Caco-2 (cell line): ENCODE results near the gene PHF14. TPM values are rescaled to one million over a fixed set of nuclear protein-coding genes. Genes with fewer than 3 reads are reported as not detected.

Source experiments
- BruUV-seq: library from RNA; stranded (reverse); fragments of 400-500 nt; replicated peaks from 2 replicates; lab custom pipeline; 2021; lab: Mats Ljungman, UMichigan
- CTCF ChIA-PET: fragments of 300-600 bp; sonication (Branson Sonifier 250); formaldehyde crosslinking; loops from one replicate; lab custom pipeline; 2022; ENCODE audit warnings: antibody characterized with exemption; lab: Charles Lee
- POLR2A ChIA-PET: fragments of 300-600 bp; sonication (Branson Sonifier 250); formaldehyde crosslinking; loops from one replicate; lab custom pipeline; 2022; ENCODE audit warnings: antibody characterized with exemption; lab: Charles Lee
- DNase-seq, 2 experiments: peaks; one replicate each; pipeline versions ENCODE4 v3.0.0 to v3.0.0-alpha.2; 2020 to 2022
- H3K27me3 ChIP-seq: replicated peaks from 2 replicates; pipeline ENCODE4 v1.6.0; 2011; ENCODE audit warnings: low read length; ENCODE audit not compliant: control insufficient read depth, insufficient read depth
- H3K36me3 ChIP-seq: 2 replicates; pipeline ENCODE4 v1.5.1; 2011; ENCODE audit warnings: low read length; ENCODE audit not compliant: control insufficient read depth, insufficient read depth
- H3K4me1 ChIP-seq: fragments of 250-450 bp; sonication (Bioruptor Pico); 2 replicates; pipeline ENCODE4 v1.5.1; 2020; ENCODE audit warnings: mild to moderate bottlenecking
- H3K4me3 ChIP-seq: 2 replicates; pipeline ENCODE4 v1.5.1; 2011; ENCODE audit warnings: low read depth, mild to moderate bottlenecking, control low read depth, low read length
- H3K9me3 ChIP-seq: fragments of 250-450 bp; sonication (Bioruptor Pico); 2 replicates; pipeline ENCODE4 v1.5.1; 2020; ENCODE audit warnings: mild to moderate bottlenecking, moderate library complexity
- H3K27ac Mint-ChIP-seq: one replicate; pipeline ENCODE4 v1.8.0; 2022; ENCODE audit warnings: mixed read lengths; ENCODE audit not compliant: unreplicated experiment
- H3K27me3 Mint-ChIP-seq: one replicate; pipeline ENCODE4 v1.8.0; 2022; ENCODE audit warnings: mixed read lengths; ENCODE audit not compliant: insufficient read depth, unreplicated experiment
- H3K36me3 Mint-ChIP-seq: one replicate; pipeline ENCODE4 v1.8.0; 2022; ENCODE audit warnings: mild to moderate bottlenecking, mixed read lengths; ENCODE audit not compliant: insufficient read depth, unreplicated experiment
- H3K4me1 Mint-ChIP-seq: one replicate; pipeline ENCODE4 v1.8.0; 2022; ENCODE audit warnings: low read depth, mixed read lengths; ENCODE audit not compliant: unreplicated experiment
- H3K4me3 Mint-ChIP-seq: one replicate; pipeline ENCODE4 v1.8.0; 2022; ENCODE audit warnings: mild to moderate bottlenecking, moderate library complexity, mixed read lengths; ENCODE audit not compliant: unreplicated experiment
- H3K9me3 Mint-ChIP-seq: one replicate; pipeline ENCODE4 v1.8.0; 2022; ENCODE audit warnings: mixed read lengths; ENCODE audit not compliant: unreplicated experiment
- intact Hi-C: fragments of 100-400 bp; cut with micrococcal nuclease; formaldehyde crosslinking; loops from one replicate; pipeline ENCODE4 v1.10.0; 2022; ENCODE audit not compliant: unreplicated experiment
- total RNA-seq: library from RNA; stranded (reverse); gene quantifications from 2 replicates; pipeline ENCODE4 v1.2.3, GENCODE V29; 2022
- TF ChIP-seq, protein P1 (sequence below), 2 experiments: fragments of 200-600 bp in 1 of 2; IDR thresholded peaks; 1 replicate in 1 of 2; 2 replicates in 1 of 2; pipeline versions ENCODE4 v1.5.1 to v1.8.0; 2011 to 2022; ENCODE audit warnings: antibody characterized with exemption in 1 of 2, control low read depth in 1 of 2, inconsistent platforms in 1 of 2, low read depth in 1 of 2, low read length in 1 of 2, mild to moderate bottlenecking in 1 of 2, moderate library complexity in 1 of 2; ENCODE audit not compliant: insufficient read depth in 1 of 2, severe bottlenecking in 1 of 2, unreplicated experiment in 1 of 2

The PHF14 gene
- total RNA-seq, 1 experiment from 2014 or later = 40.6 TPM

GRCh38 chr7:11005202-11005601, 31.5 kb downstream of the PHF14 start:
- peaks cover 19% of the 10 kb centered on the region for H3K36me3 Mint-ChIP-seq
- H3K9me3 ChIP-seq = no peaks in the 10 kb centered on the region
- TF ChIP-seq, protein P1, sequence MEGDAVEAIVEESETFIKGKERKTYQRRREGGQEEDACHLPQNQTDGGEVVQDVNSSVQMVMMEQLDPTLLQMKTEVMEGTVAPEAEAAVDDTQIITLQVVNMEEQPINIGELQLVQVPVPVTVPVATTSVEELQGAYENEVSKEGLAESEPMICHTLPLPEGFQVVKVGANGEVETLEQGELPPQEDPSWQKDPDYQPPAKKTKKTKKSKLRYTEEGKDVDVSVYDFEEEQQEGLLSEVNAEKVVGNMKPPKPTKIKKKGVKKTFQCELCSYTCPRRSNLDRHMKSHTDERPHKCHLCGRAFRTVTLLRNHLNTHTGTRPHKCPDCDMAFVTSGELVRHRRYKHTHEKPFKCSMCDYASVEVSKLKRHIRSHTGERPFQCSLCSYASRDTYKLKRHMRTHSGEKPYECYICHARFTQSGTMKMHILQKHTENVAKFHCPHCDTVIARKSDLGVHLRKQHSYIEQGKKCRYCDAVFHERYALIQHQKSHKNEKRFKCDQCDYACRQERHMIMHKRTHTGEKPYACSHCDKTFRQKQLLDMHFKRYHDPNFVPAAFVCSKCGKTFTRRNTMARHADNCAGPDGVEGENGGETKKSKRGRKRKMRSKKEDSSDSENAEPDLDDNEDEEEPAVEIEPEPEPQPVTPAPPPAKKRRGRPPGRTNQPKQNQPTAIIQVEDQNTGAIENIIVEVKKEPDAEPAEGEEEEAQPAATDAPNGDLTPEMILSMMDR (IDR thresholded peaks at IDR 0.05; ENCODE audit: insufficient read depth in 1 of 2, low read depth in 1 of 2, low read length in 1 of 2, severe bottlenecking in 1 of 2, unreplicated experiment in 1 of 2) = no peak
- ChIA-PET CTCF (no interaction called here), POLR2A (no interaction called here)
- DNase-seq = no peak
- no peak overlapping the region for H3K4me3 ChIP-seq
- BruUV-seq = no TSS peak
- H3K27me3 ChIP-seq = no peaks in the 10 kb centered on the region
- intact Hi-C loops = no loop called here
- no peaks in the 10 kb centered on the region for H3K4me1 Mint-ChIP-seq
- H3K9me3 Mint-ChIP-seq = no peaks in the 10 kb centered on the region
- no peak overlapping the region for H3K4me3 Mint-ChIP-seq
- no peaks in the 10 kb centered on the region for H3K27me3 Mint-ChIP-seq
- no peaks in the 10 kb centered on the region for H3K36me3 ChIP-seq
- no peak overlapping the region for H3K27ac Mint-ChIP-seq
- no peaks in the 10 kb centered on the region for H3K4me1 ChIP-seq

DNA sequence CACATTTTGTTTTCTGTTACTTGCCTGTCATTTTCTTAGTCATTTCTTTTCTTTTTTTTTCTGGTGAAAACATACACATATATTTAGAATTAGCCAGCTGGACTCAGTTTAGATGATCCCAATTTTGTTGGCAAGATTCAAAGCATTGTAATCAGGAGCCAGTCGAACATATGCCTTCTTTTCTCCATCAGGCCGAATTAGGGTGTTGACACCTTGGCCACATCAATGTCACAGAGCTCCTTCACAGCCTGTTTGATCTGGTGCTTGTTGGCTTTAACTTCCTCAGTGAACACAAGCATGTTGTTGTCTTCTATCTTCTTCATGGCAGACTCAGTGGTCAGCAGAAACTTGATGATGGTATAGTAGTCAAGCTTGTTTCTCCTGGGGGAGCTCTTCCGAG, 32.6 kb downstream of the PHF14 start:
- TF ChIP-seq, protein P1 (IDR thresholded peaks at IDR 0.05; ENCODE audit: insufficient read depth in 1 of 2, low read depth in 1 of 2, low read length in 1 of 2, severe bottlenecking in 1 of 2, unreplicated experiment in 1 of 2) = no peak
- Histone ChIP-seq H3K36me3 (no peaks in the 10 kb centered on the region), H3K9me3 (no peaks in the 10 kb centered on the region), H3K4me1 (no peaks in the 10 kb centered on the region), H3K27me3 (no peaks in the 10 kb centered on the region), H3K4me3 (no peak overlapping the region)
- Mint-ChIP-seq H3K4me1 (no peaks in the 10 kb centered on the region), H3K36me3 (peaks cover 15% of the 10 kb centered on the region), H3K27me3 (no peaks in the 10 kb centered on the region), H3K4me3 (no peak overlapping the region), H3K9me3 (no peaks in the 10 kb centered on the region), H3K27ac (no peak overlapping the region)
- ChIA-PET CTCF (no interaction called here), POLR2A (no interaction called here)
- BruUV-seq = no TSS peak
- intact Hi-C loops = no loop called here
- DNase-seq = no peak

GRCh38 chr7:11009631-11010030, 36.0 kb downstream of the PHF14 start:
- DNase-seq = no peak
- no peaks in the 10 kb centered on the region for H3K4me1 ChIP-seq
- no peak overlapping the region for H3K4me3 ChIP-seq
- H3K9me3 ChIP-seq = no peaks in the 10 kb centered on the region
- TF ChIP-seq, protein P1 (IDR thresholded peaks at IDR 0.05; ENCODE audit: insufficient read depth in 1 of 2, low read depth in 1 of 2, low read length in 1 of 2, severe bottlenecking in 1 of 2, unreplicated experiment in 1 of 2) = no peak
- H3K27me3 ChIP-seq = no peaks in the 10 kb centered on the region
- Mint-ChIP-seq H3K9me3 (no peaks in the 10 kb centered on the region), H3K4me1 (no peaks in the 10 kb centered on the region), H3K27me3 (no peaks in the 10 kb centered on the region), H3K27ac (no peak overlapping the region), H3K4me3 (no peak overlapping the region), H3K36me3 (peaks cover 9% of the 10 kb centered on the region)
- BruUV-seq = no TSS peak
- intact Hi-C loops = no loop called here
- H3K36me3 ChIP-seq = no peaks in the 10 kb centered on the region
- CTCF ChIA-PET = no interaction called here
- POLR2A ChIA-PET = interaction anchor here (0.7 kb wide), 1 partner anchor 70 kb away, joined by 4 read pairs; a partner anchor contains a TSS
